ENCODE results near the gene SFTA2.
"Not testable (repeated sequence)": the region's sequence is repeated elsewhere in the genome, so short reads cannot be mapped to it uniquely, and the experiment has no call there.

Gene SFTA2

GRCh38 chr6:30931969-30932645 is at the start of gene SFTA2:
TSS of gene SFTA2 (minus strand) at chr6:30932170. CDS start at chr6:30932096, 74 bp downstream.
- DNase-seq: no peak

- no peak for DNase-seq
These were observed 47.7 kb upstream of the SFTA2 start for GRCh38 chr6:30979690-30980089.

GRCh38 chr6:30979141-30979540 is 47.2 kb upstream of the SFTA2 start:
- no peak for DNase-seq

- no peak for DNase-seq
These were observed 42.7 kb upstream of the SFTA2 start for GRCh38 chr6:30974490-30975252.

GRCh38 chr6:30972816-30973215 is 40.8 kb upstream of the SFTA2 start:
- DNase-seq: no peak

- DNase-seq: no peak
These were observed 39.0 kb upstream of the SFTA2 start for GRCh38 chr6:30970946-30971345.

- DNase-seq: not testable (repeated sequence)
These were observed 37.2 kb upstream of the SFTA2 start for GRCh38 chr6:30969171-30969570.

- DNase-seq: no peak
These were observed 34.2 kb upstream of the SFTA2 start for GRCh38 chr6:30966154-30966553.

GRCh38 chr6:30965140-30965601 is 33.2 kb upstream of the SFTA2 start:
- DNase-seq: no peak

GRCh38 chr6:30964075-30964474 is 32.1 kb upstream of the SFTA2 start:
- DNase-seq: peak; percentile 11

- no peak for DNase-seq
These were observed 31.7 kb upstream of the SFTA2 start for GRCh38 chr6:30963641-30964040.

- no peak for DNase-seq
These were observed 30.7 kb upstream of the SFTA2 start for GRCh38 chr6:30962716-30963115.

GRCh38 chr6:30960907-30961673 is 29.1 kb upstream of the SFTA2 start:
- no peak for DNase-seq

GRCh38 chr6:30957716-30958115 is 25.7 kb upstream of the SFTA2 start:
- no peak for DNase-seq

GRCh38 chr6:30955367-30956042 is 23.5 kb upstream of the SFTA2 start:
- DNase-seq: peak; percentile 89

GRCh38 chr6:30954631-30955366 is 22.8 kb upstream of the SFTA2 start:
- no peak for DNase-seq

- no peak for DNase-seq
These were observed 20.0 kb upstream of the SFTA2 start for GRCh38 chr6:30951907-30952469.

- no peak for DNase-seq
These were observed 16.8 kb upstream of the SFTA2 start for GRCh38 chr6:30948811-30949210.

GRCh38 chr6:30947231-30947630 is 15.3 kb upstream of the SFTA2 start:
- no peak for DNase-seq

GRCh38 chr6:30945281-30945680 is 13.3 kb upstream of the SFTA2 start:
- DNase-seq: no peak

- no peak for DNase-seq
These were observed 12.1 kb upstream of the SFTA2 start for GRCh38 chr6:30944051-30944450.
